HepG2 (cell line): ENCODE measurements around the gene DNAJC18. TPM values are rescaled to one million over a fixed set of nuclear protein-coding genes. Genes with fewer than 3 reads are reported as not detected.
"Not testable (repeated sequence)": the region's sequence is repeated elsewhere in the genome, so short reads cannot be mapped to it uniquely, and the experiment has no call there.

Experiments used
- ATAC-seq: fragments of 200-7000 bp; cut with Tn5 transposase; 3 replicates; pipeline ENCODE4 v1.9.1; 2020; ENCODE audit warnings: mild to moderate bottlenecking, moderate library complexity
- BruUV-seq: library from RNA; stranded (reverse); fragments of 400-500 nt; replicated peaks from 2 replicates; lab custom pipeline; 2021; lab: Mats Ljungman, UMichigan
- CTCF ChIA-PET: fragments of 300-600 bp; formaldehyde crosslinking; extraction: SDS; loops from one replicate; lab custom pipeline; 2021; ENCODE audit warnings: low total read pairs, inconsistent platforms, low intra/inter-chr PET ratio; lab: Yijun Ruan, JAX
- POLR2A ChIA-PET: fragments of 350-600 bp; sonication (Branson Sonifier 250); formaldehyde crosslinking; loops from one replicate; lab custom pipeline; 2020; ENCODE audit warnings: antibody characterized with exemption, inconsistent platforms; lab: Yijun Ruan, JAX
- DNase-seq: peaks from one replicate; pipeline ENCODE4 v3.0.0-alpha.2; 2015; ENCODE audit warnings: low spot score
- FAIRE-seq: peaks from 3 replicates; lab custom pipeline; 2011; peaks lifted over from hg19 to GRCh38; lab: Jason Lieb, UNC
- H2AFZ ChIP-seq: one replicate; pipeline ENCODE4 v1.6.1; 2011; ENCODE audit warnings: low read length, inconsistent platforms
- H3K27ac ChIP-seq: fragments of 300-600 bp; 3 replicates; pipeline ENCODE4 v1.8.0; 2011; ENCODE audit warnings: mixed run types, mild to moderate bottlenecking, mixed read lengths, low read length, inconsistent platforms; ENCODE audit not compliant: insufficient read depth; ENCODE audit errors: extremely low read length
- H3K27me3 ChIP-seq, 2 experiments: fragments of 200-600 bp in 1 of 2; 2 replicates in 1 of 2; 3 replicates in 1 of 2; pipeline versions ENCODE4 v1.6.0 to v1.8.0; 2011; ENCODE audit warnings: low read length in 2 of 2, mild to moderate bottlenecking in 2 of 2, moderate library complexity in 2 of 2, inconsistent platforms in 1 of 2; ENCODE audit not compliant: insufficient read depth in 2 of 2, control insufficient read depth in 1 of 2
- H3K36me3 ChIP-seq, 2 experiments: fragments of 200-600 bp in 1 of 2; replicated peaks in 1 of 2; 2 replicates in 1 of 2; 3 replicates in 1 of 2; pipeline versions ENCODE4 v1.5.1 to v1.8.0; 2011; ENCODE audit warnings: low read length in 2 of 2, inconsistent platforms in 1 of 2; ENCODE audit not compliant: insufficient read depth in 2 of 2, control insufficient read depth in 1 of 2
- H3K4me1 ChIP-seq: 2 replicates; pipeline ENCODE4 v1.5.1; 2012; ENCODE audit warnings: low read length, inconsistent platforms; ENCODE audit not compliant: insufficient read depth
- H3K4me2 ChIP-seq: 2 replicates; pipeline ENCODE4 v1.6.0; 2011; ENCODE audit warnings: low read depth, low read length, inconsistent platforms
- H3K4me3 ChIP-seq, 3 experiments: fragments of 200-600 bp in 1 of 3; sonication (generic), shearing (Covaris generic) in 1 of 3; replicated peaks in 1 of 3; 2 replicates each; pipeline ENCODE4 v1.5.1; 2011 to 2016; ENCODE audit warnings: low read length in 3 of 3, inconsistent platforms in 2 of 3, low read depth in 2 of 3, mild to moderate bottlenecking in 2 of 3, control low read depth in 1 of 3, mixed read lengths in 1 of 3; ENCODE audit not compliant: insufficient read depth in 1 of 3
- H3K79me2 ChIP-seq: one replicate; pipeline ENCODE4 v1.6.1; 2011; ENCODE audit warnings: low read length, inconsistent platforms; ENCODE audit not compliant: insufficient read depth
- H3K9ac ChIP-seq: 2 replicates; pipeline ENCODE4 v1.6.0; 2011; ENCODE audit warnings: mild to moderate bottlenecking, low read depth, low read length, inconsistent platforms; ENCODE audit not compliant: insufficient read depth
- H3K9me3 ChIP-seq: 2 replicates; pipeline ENCODE4 v1.5.1; 2012; ENCODE audit warnings: mild to moderate bottlenecking, low read length
- H4K20me1 ChIP-seq: 2 replicates; pipeline ENCODE4 v1.6.0; 2011; ENCODE audit warnings: inconsistent platforms, mild to moderate bottlenecking, low read length, moderate library complexity; ENCODE audit not compliant: insufficient read depth
- MYNN ChIP-seq: sonication (generic); formaldehyde crosslinking; IDR thresholded peaks from 2 replicates; pipeline ENCODE4 v1.4.0; 2020; ENCODE audit warnings: mild to moderate bottlenecking, low read depth, missing genetic modification reagents
- POLR2G ChIP-seq: fragments of 200-400 bp; formaldehyde crosslinking; IDR thresholded peaks from 2 replicates; pipeline ENCODE4 v1.6.1; 2018; ENCODE audit warnings: mild to moderate bottlenecking, low read depth, low read length, moderate library complexity
- RAD21 ChIP-seq: fragments of 450-650 bp; formaldehyde crosslinking; IDR thresholded peaks from 2 replicates; pipeline ENCODE4 v1.5.0; 2020; ENCODE audit warnings: mild to moderate bottlenecking
- YY1 ChIP-seq: IDR thresholded peaks from 2 replicates; pipeline ENCODE4 v1.6.1; 2011; ENCODE audit warnings: low read length, low read depth, moderate library complexity, mild to moderate bottlenecking; ENCODE audit not compliant: insufficient read depth, insufficient replicate concordance
- ZFP36L2 ChIP-seq: sonication (generic); formaldehyde crosslinking; IDR thresholded peaks from 2 replicates; pipeline ENCODE4 v1.4.0; 2020; ENCODE audit warnings: missing genetic modification reagents
- ZNF382 ChIP-seq: sonication (generic); formaldehyde crosslinking; IDR thresholded peaks from 2 replicates; pipeline ENCODE4 v1.5.0; 2020; ENCODE audit warnings: missing genetic modification reagents, mild to moderate bottlenecking, borderline replicate concordance
- WGBS: methylation state at CpG from one replicate; pipeline ENCODE4 v1.1.6; 2017; ENCODE audit warnings: low lambda C conversion rate; 5-methylcytosine and 5-hydroxymethylcytosine counted together
- in situ Hi-C: cut with HindIII; loops from 2 replicates; pipeline ENCODE4 v1.10.0; 2017; ENCODE audit warnings: low pct_unique_long_range_greater_than_20kb; ENCODE audit not compliant: extremely low pct_ligation_motif_present
- intact Hi-C: fragments of 100-400 bp; cut with micrococcal nuclease; formaldehyde crosslinking; loops from one replicate; pipeline ENCODE4 v1.10.0; 2022; ENCODE audit not compliant: unreplicated experiment
- polyA plus RNA-seq, 8 experiments: library from polyadenylated mRNA; depleted of rRNA in 3 of 8; stranded (reverse) in 7 of 8; unstranded in 1 of 8; fragments of >200 nt; fragmentation: Illumina TruSeq in 4 of 8; extraction: Trizol in 4 of 8; gene quantifications; 2 replicates each; pipeline versions ENCODE4 v1.2.1 to v1.2.3, GENCODE V29; 2011 to 2016; ENCODE audit warnings: low read depth in 4 of 8, missing spikeins in 1 of 8, mixed read lengths in 1 of 8; ENCODE audit not compliant: insufficient read depth in 1 of 8
- total RNA-seq, 5 experiments: library from RNA; depleted of rRNA; stranded (reverse); fragments of >200 nt; fragmentation: Illumina TruSeq; extraction: Trizol; gene quantifications; 2 replicates each; pipeline ENCODE4 v1.2.3, GENCODE V29; 2016; ENCODE audit warnings: low read depth in 1 of 5
- TF ChIP-seq, protein P1 (sequence below): sonication (generic); formaldehyde crosslinking; IDR thresholded peaks from 2 replicates; pipeline ENCODE4 v1.4.0; 2020; ENCODE audit warnings: missing genetic modification reagents, low read depth, mild to moderate bottlenecking, borderline replicate concordance
- TF ChIP-seq, protein P2 (sequence below): IDR thresholded peaks from 2 replicates; pipeline ENCODE4 v1.6.1; 2016; ENCODE audit warnings: control low read depth

Gene DNAJC18
- total and polyA plus RNA-seq, 2 of the 13 experiments (the other 11 are each of a cell fraction or from before 2014, with no cell fraction given) = 6.5 to 6.6 TPM

- TF ChIP-seq, protein P1, sequence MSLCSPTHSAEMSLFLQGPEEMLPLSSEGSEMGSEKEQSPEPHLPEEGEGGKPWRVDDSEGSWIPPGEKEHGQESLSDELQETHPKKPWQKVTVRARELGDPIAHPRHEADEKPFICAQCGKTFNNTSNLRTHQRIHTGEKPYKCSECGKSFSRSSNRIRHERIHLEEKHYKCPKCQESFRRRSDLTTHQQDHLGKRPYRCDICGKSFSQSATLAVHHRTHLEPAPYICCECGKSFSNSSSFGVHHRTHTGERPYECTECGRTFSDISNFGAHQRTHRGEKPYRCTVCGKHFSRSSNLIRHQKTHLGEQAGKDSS = no peak
- no peak for TF ChIP-seq ZFP36L2 (CRISPR knock-in tag)
- TF ChIP-seq, protein P2, sequence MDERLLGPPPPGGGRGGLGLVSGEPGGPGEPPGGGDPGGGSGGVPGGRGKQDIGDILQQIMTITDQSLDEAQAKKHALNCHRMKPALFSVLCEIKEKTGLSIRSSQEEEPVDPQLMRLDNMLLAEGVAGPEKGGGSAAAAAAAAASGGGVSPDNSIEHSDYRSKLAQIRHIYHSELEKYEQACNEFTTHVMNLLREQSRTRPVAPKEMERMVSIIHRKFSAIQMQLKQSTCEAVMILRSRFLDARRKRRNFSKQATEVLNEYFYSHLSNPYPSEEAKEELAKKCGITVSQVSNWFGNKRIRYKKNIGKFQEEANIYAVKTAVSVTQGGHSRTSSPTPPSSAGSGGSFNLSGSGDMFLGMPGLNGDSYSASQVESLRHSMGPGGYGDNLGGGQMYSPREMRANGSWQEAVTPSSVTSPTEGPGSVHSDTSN (CRISPR knock-in tag) = no peak
- no peak for TF ChIP-seq RAD21
- TF ChIP-seq MYNN (CRISPR knock-in tag) = no peak
- TF ChIP-seq ZNF382 (CRISPR knock-in tag) = no peak
- no peak for TF ChIP-seq POLR2G
- no peak for TF ChIP-seq YY1
Measured at GRCh38 chr5:139410121-139410992, 29.0 kb downstream of the DNAJC18 start (continued).

GRCh38 chr5:139409116-139409515 lies 30.2 kb downstream of the DNAJC18 start:
- H3K4me2 ChIP-seq, H3K27ac ChIP-seq, intact Hi-C loops, BruUV-seq, H4K20me1 ChIP-seq, H3K9ac ChIP-seq, H3K27me3 ChIP-seq, H3K79me2 ChIP-seq, POLR2A ChIA-PET, H3K9me3 ChIP-seq, in situ Hi-C loops, H3K4me3 ChIP-seq, H3K36me3 ChIP-seq, DNase-seq, FAIRE-seq, CTCF ChIA-PET, ATAC-seq, H2AFZ ChIP-seq: not testable (repeated sequence)
- H3K4me1 ChIP-seq = peaks cover 42% of the 10 kb centered on the region
- 69% methylated on average over 2 of the region's 5 CpGs for WGBS
